Activated CD8-positive, alpha-beta memory T cell treated with anti-CD3 and anti-CD28 coated beads for 36 hours (primary cell): Measurements from ENCODE around the gene NMNAT3. TPM values are rescaled to one million over a fixed set of nuclear protein-coding genes. Genes with fewer than 3 reads are reported as not detected.

ENCODE experiments used
- CTCF ChIA-PET: fragments of 350-600 bp; sonication (Branson Sonifier 250); formaldehyde crosslinking; loops from one replicate; lab custom pipeline; 2021; ENCODE audit warnings: antibody characterized with exemption; lab: Charles Lee
- POLR2A ChIA-PET: fragments of 350-600 bp; sonication (Branson Sonifier 250); formaldehyde crosslinking; loops from one replicate; lab custom pipeline; 2021; ENCODE audit warnings: antibody characterized with exemption; lab: Charles Lee
- total RNA-seq, 2 experiments: library from RNA; stranded (reverse); gene quantifications; one replicate each; pipeline ENCODE4 v1.2.3, GENCODE V29; 2021

NMNAT3 gene
- total RNA-seq, 2 experiments from 2014 or later = 1.6 to 2.0 TPM

- ChIA-PET CTCF (no interaction called here), POLR2A (no interaction called here)
These were observed 962 bp downstream of the NMNAT3 start for GRCh38 chr3:139676632-139677387.

- POLR2A ChIA-PET = no interaction called here
- CTCF ChIA-PET = no interaction called here
These were observed 1.7 kb downstream of the NMNAT3 start for GRCh38 chr3:139676108-139676507.

GRCh38 chr3:139675327-139675726 lies 2.4 kb downstream of the NMNAT3 start:
- ChIA-PET POLR2A (no interaction called here), CTCF (no interaction called here)

DNA sequence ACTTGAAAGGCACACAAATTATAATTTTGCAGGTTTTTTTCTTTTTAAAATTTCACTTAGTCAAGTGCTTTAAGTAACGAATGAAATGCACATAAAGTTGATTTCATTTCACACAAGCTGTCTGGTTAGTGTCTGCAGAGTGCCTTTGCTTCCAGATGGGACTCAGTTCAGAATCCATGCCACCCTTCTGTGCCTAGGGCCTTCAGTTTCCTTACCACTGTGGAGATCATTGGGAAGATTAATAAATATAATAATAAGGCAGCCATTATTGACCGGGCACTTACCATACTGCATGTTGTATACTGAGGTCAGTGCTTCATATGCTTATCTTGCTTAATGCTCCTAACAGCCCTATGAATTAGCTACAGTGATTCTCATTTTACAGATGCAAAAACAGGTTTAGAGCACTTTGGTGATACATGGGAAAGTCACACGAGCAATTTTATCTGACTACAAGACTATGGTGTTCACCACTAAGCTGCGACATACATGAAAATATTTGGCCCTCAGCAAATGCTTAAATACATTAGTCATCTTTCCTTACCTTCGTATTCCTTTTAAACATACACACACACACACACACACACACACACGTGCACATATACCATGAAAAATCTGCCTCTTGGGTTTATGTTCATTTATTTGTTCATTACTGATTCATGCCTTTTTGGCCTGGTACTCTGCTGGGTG lies 3.1 kb downstream of the NMNAT3 start:
- ChIA-PET POLR2A (no interaction called here), CTCF (no interaction called here)

- POLR2A ChIA-PET = no interaction called here
These were observed 4.9 kb downstream of the NMNAT3 start for GRCh38 chr3:139672884-139673283.

GRCh38 chr3:139671863-139672646 lies 5.7 kb downstream of the NMNAT3 start:
- ChIA-PET POLR2A (no interaction called here), CTCF (no interaction called here)

More at GRCh38 chr3:139672884-139673283, 4.9 kb downstream of the NMNAT3 start:
- CTCF ChIA-PET = no interaction called here

GRCh38 chr3:139671107-139671506 lies 6.7 kb downstream of the NMNAT3 start:
- POLR2A ChIA-PET = no interaction called here
- CTCF ChIA-PET = no interaction called here

GRCh38 chr3:139670196-139670595 lies 7.6 kb downstream of the NMNAT3 start:
- POLR2A ChIA-PET = no interaction called here
- CTCF ChIA-PET = no interaction called here

GRCh38 chr3:139668332-139668731 lies 9.4 kb downstream of the NMNAT3 start:
- POLR2A ChIA-PET = no interaction called here
- CTCF ChIA-PET = no interaction called here

DNA sequence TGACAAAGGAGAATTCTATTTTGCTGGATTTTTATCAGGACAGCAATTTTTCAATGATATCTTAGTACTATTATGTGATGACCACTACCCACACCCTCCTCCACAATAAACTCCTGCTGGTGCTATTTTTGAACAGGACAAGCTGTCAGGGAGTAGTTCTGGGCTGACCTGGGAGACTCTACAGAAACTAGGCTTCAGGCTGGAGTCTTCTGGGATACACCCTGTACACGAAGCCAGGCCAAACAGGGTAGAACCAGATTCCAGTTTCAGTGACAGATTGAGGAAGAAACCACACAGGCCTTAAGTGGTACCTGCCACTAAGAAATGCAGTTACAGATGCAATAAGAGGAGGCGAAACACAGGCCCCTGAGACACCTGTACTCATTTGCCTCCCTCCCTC lies 12.8 kb downstream of the NMNAT3 start:
- CTCF ChIA-PET = no interaction called here
- POLR2A ChIA-PET = no interaction called here

- CTCF ChIA-PET = interaction anchor here (0.6 kb wide), 1 partner anchor 1598 kb away, joined by 3 read pairs; no protein-coding TSS in a partner anchor
These were observed 17.5 kb downstream of the NMNAT3 start for GRCh38 chr3:139660269-139660668.

DNA sequence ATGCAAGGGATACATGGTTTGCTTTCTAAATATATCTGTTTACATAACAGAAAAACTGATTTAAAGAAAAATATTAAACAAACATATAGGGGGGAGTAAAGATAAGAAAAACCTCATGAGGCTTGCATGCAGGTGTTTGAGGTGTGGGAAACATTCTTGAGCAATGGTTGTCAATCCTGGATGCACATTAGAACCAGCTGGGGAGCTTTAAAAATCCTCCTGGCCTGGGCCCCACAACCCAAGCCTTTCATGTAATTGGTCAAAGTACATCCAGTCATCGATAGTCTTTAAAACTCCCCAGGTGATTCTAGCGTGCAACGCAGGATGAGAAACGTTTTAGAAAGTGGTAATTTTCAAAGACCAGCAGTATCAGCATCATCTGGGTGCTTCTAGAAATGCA lies 18.3 kb downstream of the NMNAT3 start:
- CTCF ChIA-PET = no interaction called here

More at GRCh38 chr3:139660269-139660668, 17.5 kb downstream of the NMNAT3 start:
- POLR2A ChIA-PET = no interaction called here

DNA sequence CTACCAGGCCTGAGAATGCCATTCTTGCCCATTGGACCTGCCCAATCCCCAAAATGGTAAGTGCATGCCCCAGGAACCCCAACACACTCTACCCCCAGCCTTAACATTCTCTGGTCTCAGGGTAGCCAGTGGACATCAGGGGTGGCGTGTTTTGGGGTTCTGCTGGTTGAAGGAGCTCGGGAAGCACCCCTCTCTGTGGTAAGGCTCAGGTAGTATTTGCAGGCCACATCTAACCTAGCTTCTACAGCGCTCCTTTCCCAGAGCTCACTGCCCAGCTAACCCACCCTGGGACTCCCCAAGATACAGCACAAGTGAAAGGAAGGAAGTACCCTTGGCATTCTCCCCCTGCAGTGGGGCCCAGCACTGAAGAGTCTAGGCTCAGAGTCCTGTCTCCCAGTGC lies 19.8 kb downstream of the NMNAT3 start:
- CTCF ChIA-PET = no interaction called here

More for the DNA sequence above, 18.3 kb downstream of the NMNAT3 start:
- POLR2A ChIA-PET = no interaction called here

DNA sequence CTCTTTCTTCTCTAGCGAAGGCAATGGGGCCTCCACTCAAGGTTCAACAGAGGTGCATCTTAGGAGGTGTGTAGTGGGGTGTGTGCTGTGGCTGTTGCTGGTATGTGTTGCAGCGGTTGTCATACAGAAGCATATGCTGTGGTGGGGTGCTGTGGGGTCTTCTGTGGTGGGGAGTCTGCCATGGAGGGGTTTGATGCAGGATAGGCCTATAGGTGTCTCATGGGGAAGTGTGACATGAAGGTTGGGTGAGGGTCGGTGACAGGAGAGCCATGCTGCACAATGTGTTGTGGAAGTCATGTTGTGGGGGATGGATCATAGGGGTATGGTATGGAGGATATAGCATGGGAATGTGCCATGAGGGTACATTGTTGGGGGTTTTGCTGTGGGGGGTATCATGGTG lies 20.3 kb downstream of the NMNAT3 start:
- CTCF ChIA-PET = no interaction called here
- POLR2A ChIA-PET = no interaction called here

More for the DNA sequence above, 19.8 kb downstream of the NMNAT3 start:
- POLR2A ChIA-PET = no interaction called here

DNA sequence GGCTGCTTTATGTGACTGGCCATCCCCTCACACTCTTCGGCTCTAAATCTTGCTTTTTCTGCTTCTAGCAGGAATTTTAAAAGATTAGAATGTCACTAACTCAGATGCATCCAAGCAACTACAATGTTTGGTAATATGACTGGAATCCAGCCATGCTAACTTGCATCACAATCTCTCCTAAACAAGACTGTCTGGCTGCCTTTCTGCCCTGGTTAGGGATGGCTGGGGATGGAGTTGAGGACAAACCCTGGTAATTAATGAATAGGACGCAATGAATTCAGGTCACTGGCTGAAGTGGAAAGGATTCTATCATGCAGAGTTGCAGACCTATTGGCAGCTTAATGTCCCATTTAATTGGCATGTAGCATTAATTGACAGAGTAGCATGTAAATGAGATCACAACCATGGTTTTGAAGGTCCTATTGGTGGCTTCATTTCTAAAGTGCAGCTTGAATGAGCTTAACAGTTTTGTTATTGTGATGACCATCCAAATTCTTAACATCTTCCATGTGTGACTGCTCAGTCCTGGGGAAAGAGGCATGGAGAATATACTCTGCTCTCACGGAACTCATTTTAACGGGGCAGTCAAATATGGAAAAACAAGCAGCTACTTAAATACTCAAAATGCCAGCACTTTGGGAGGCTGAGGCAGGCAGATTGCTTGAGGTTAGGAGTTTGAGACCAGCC lies 21.7 kb downstream of the NMNAT3 start:
- CTCF ChIA-PET = no interaction called here
- POLR2A ChIA-PET = no interaction called here

DNA sequence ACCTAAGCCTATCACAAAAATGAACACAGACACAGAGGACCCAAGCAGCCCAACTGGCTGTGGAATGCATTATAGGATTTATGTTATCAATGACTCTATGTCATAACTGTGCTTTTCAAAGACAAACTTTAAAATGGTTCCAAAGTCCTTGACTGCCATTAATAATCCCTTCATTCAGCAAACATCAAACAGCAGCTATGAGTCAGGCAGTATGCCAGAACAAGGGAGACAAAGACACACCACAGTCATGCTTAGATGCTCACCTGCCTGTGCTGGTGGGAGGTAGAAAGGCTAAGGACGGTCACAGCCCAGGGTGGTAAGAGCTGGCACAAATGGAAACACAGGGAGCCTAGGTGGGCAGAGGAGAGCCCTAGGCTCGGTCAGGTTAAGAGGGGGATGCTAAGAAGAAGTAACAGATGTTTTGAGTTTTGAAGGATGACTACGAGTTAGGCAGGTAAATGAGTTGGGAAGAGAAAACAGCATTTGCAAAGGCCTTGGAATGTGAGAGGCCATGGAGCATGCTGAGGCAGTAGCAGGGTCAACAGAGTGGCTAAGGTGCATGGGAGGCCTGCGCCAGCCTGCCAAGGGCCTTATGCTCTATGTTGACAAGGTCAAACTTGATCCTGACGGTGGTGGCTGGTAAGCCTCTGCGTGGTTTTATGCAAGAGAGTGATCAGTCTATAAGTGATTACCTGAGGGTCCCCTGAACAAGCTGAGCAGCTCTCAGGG lies 23.0 kb downstream of the NMNAT3 start:
- POLR2A ChIA-PET = no interaction called here
- CTCF ChIA-PET = no interaction called here

DNA sequence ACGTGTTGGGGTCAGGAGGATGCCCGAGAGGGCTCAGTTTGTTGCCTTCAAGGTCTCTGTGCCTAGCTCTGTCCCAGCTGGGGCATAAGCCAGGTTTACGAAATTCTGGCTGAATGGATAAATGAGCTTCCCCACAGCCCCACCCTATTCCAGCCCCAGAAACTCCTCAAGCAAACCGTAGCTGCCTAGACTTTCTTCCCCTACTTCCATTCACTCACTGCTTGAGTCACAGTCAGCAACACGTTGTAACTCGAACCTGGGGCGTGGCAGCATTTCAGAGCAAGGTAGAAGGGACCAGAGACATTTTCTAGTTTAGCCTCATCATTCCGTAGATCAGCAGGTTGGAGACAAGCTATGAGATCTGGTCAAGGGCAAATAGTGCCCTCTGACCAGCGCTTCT lies 24.2 kb downstream of the NMNAT3 start:
- ChIA-PET POLR2A (no interaction called here), CTCF (no interaction called here)

DNA sequence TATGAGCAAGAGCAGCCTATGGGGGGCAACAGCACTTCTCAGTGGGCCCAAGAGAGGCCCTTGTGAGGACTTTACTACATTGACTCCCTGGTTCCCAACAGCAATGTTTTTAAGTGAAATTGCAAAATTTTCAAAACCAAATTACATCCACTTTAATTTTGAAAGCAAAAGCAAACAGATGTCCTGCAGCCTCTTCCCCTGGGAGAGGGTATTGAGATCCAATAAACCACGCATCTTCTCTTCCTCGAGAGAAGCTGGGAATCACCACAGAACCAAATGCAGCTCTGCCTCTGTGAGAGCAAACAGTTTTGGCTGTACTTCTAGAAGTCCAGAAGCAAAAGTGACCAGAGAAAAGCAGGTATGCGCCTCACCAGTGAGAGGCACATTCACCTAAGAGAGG lies 25.2 kb downstream of the NMNAT3 start:
- CTCF ChIA-PET = no interaction called here
- POLR2A ChIA-PET = no interaction called here

DNA sequence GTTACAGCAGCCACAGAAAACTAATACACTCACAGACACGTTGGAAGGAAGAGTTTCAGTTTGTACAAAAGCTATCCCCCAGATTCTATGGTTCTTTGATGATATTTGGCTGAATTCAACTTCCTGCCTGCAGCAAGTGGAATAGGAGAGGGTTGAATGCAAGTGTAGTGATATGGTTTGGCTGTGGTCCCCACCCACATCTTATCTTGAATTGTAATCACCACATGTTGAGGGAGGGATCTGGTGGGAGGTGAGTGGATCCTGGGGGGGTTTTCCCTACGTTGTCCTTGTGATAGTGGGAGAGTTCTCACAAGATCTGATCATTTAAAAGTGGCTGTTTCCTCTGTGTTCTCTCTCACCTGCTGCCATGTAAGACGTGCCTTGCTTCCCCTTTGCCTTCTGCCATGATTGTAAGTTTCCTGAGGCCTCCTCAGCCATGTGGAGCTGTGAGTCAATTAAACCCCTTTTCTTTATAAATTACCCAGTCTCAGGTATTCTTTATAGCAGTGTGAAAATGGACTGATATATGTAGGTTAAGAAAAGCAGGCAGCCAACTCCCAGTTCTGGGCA lies 29.8 kb downstream of the NMNAT3 start:
- ChIA-PET CTCF (no interaction called here), POLR2A (no interaction called here)
